Measurements from ENCODE around the gene DNAJC30.
A peak's percentile ranks its signal among the peaks of the same experiment; 100 is the strongest.

Gene DNAJC30

DNA sequence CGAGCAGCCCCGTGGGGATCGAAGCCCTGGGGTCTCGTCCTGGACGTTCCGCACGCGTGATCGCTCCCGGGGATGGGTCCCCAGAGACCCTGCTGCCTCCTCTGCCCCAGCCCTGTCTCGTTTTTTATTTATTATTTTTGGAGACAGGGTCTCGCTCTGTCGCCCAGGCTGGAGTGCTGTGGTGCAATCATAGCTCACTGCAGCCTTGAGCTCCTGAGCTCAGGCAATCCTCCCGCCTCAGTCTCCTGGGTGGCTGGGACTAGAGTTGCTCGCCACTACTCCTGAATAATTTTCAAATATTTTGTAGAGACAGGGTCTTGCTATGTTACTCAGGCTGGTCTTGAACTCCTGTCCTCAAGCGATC lies 36.5 kb upstream of the DNAJC30 start:
- H3K36me3 ChIP-seq (ENCODE audit: control insufficient read depth, insufficient read depth, low read length), result no peaks in the 10 kb centered on the region
- H3K27me3 ChIP-seq (ENCODE audit: control insufficient read depth, insufficient read depth, low read length), result no peaks in the 10 kb centered on the region
- peak overlapping the region; percentile 77 for H3K4me2 ChIP-seq (ENCODE audit: low read length)
- peak overlapping the region; percentile 47 for H3K4me3 ChIP-seq (ENCODE audit: low read depth, low read length)
- no peak overlapping the region for H3K9ac ChIP-seq
- H3K79me2 ChIP-seq, result no peaks in the 10 kb centered on the region
- peaks cover 19% of the 10 kb centered on the region for H3K4me1 ChIP-seq
- peak overlapping the region; percentile 66 for H2AFZ ChIP-seq
- H3K9me3 ChIP-seq (ENCODE audit: control insufficient read depth, low read length), result no peaks in the 10 kb centered on the region
- no peak for TF ChIP-seq CTCF (IDR thresholded peaks at IDR 0.05)
- no peak overlapping the region for H3K27ac ChIP-seq

GRCh38 chr7:73718905-73719805 lies 35.9 kb upstream of the DNAJC30 start, which contains the start of gene STX1A:
STX1A (minus strand) TSS chr7:73719669; CDS start chr7:73719631, 38 bp downstream.
- Histone ChIP-seq H3K9ac (no peak within 1 kb of the TSS), H3K79me2 (no peaks in the 10 kb centered on the region), H3K27me3 (ENCODE audit: control insufficient read depth, insufficient read depth, low read length) (no peaks in the 10 kb centered on the region), H2AFZ (peak within 1 kb of the TSS; percentile 77), H3K27ac (no peak within 1 kb of the TSS), H3K36me3 (ENCODE audit: control insufficient read depth, insufficient read depth, low read length) (no peaks in the 10 kb centered on the region), H3K9me3 (ENCODE audit: control insufficient read depth, low read length) (no peaks in the 10 kb centered on the region), H3K4me3 (ENCODE audit: low read depth, low read length) (peak within 1 kb of the TSS; percentile 71), H3K4me2 (ENCODE audit: low read length) (peak within 1 kb of the TSS; percentile 87), H3K4me1 (peaks cover 19% of the 10 kb centered on the region)
- no peak for TF ChIP-seq CTCF (IDR thresholded peaks at IDR 0.05)

DNA sequence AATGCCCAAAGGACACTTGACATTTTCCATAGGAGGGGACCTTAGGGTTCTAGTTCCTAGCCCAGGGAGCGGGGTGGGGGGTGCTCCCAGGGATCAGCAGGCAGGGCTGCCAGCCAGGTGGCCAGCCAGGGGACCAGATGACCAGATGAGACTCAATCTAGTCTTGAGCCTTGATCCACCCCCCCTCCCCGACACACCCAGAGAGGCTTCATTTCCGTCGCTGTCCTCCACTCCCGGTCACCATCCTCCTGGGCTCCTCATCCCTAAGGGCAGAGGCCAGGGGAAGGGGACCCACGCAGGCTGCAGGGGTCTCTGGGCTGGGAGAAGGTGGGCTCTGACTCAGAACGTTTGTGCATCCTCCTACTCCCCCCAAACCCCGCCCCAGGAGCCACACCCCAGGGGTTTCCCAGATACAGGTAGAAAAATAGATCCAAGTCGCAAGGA lies 35.2 kb upstream of the DNAJC30 start:
- H3K9me3 ChIP-seq (ENCODE audit: control insufficient read depth, low read length), result no peaks in the 10 kb centered on the region
- peaks cover 19% of the 10 kb centered on the region for H3K4me1 ChIP-seq
- no peaks in the 10 kb centered on the region for H3K27me3 ChIP-seq (ENCODE audit: control insufficient read depth, insufficient read depth, low read length)
- no peak overlapping the region for H2AFZ ChIP-seq
- no peak overlapping the region for H3K9ac ChIP-seq
- H3K4me3 ChIP-seq (ENCODE audit: low read depth, low read length), result peak overlapping the region; percentile 71
- no peak overlapping the region for H3K27ac ChIP-seq
- H3K79me2 ChIP-seq, result no peaks in the 10 kb centered on the region
- H3K36me3 ChIP-seq (ENCODE audit: control insufficient read depth, insufficient read depth, low read length), result no peaks in the 10 kb centered on the region
- peak overlapping the region; percentile 87 for H3K4me2 ChIP-seq (ENCODE audit: low read length)
- no peak for TF ChIP-seq CTCF (IDR thresholded peaks at IDR 0.05)

GRCh38 chr7:73717991-73718405 lies 34.7 kb upstream of the DNAJC30 start:
- Histone ChIP-seq H3K4me3 (ENCODE audit: low read depth, low read length) (no peak overlapping the region), H3K27ac (no peak overlapping the region), H3K79me2 (no peaks in the 10 kb centered on the region), H3K4me1 (peaks cover 22% of the 10 kb centered on the region), H3K9ac (no peak overlapping the region), H3K4me2 (ENCODE audit: low read length) (no peak overlapping the region), H3K9me3 (ENCODE audit: control insufficient read depth, low read length) (no peaks in the 10 kb centered on the region), H3K27me3 (ENCODE audit: control insufficient read depth, insufficient read depth, low read length) (no peaks in the 10 kb centered on the region), H3K36me3 (ENCODE audit: control insufficient read depth, insufficient read depth, low read length) (no peaks in the 10 kb centered on the region), H2AFZ (no peak overlapping the region)
- TF ChIP-seq CTCF (IDR thresholded peaks at IDR 0.05), result no peak
